GM23248 (cell line): Measurements from ENCODE around the gene HK1. TPM values are rescaled to one million over a fixed set of nuclear protein-coding genes. Genes with fewer than 3 reads are reported as not detected.

Experiments used
- DNase-seq: peaks from one replicate; pipeline ENCODE4 v3.0.0-alpha.2; 2015
- H2AFZ ChIP-seq: fragments of 200-600 bp; sonication (generic); 2 replicates; pipeline ENCODE4 v1.6.1; 2016; ENCODE audit warnings: antibody characterized with exemption
- H3F3A ChIP-seq: fragments of 200-600 bp; sonication (generic); 2 replicates; pipeline ENCODE4 v1.6.1; 2016; ENCODE audit warnings: mild to moderate bottlenecking, antibody characterized with exemption, mixed run types; ENCODE audit not compliant: insufficient read depth
- H3K27ac ChIP-seq: fragments of 200-600 bp; sonication (generic); 2 replicates; pipeline ENCODE4 v1.5.1; 2016; ENCODE audit warnings: mild to moderate bottlenecking
- H3K27me3 ChIP-seq: fragments of 200-600 bp; sonication (generic); replicated peaks from 2 replicates; pipeline ENCODE4 v1.6.1; 2016; ENCODE audit warnings: mild to moderate bottlenecking; ENCODE audit not compliant: insufficient read depth
- H3K36me3 ChIP-seq: fragments of 200-600 bp; sonication (generic); 2 replicates; pipeline ENCODE4 v1.6.1; 2016; ENCODE audit warnings: low read depth, mild to moderate bottlenecking
- H3K4me1 ChIP-seq: fragments of 200-600 bp; sonication (generic); 2 replicates; pipeline ENCODE4 v1.6.1; 2016; ENCODE audit warnings: mild to moderate bottlenecking; ENCODE audit not compliant: insufficient read depth
- H3K4me2 ChIP-seq: fragments of 200-600 bp; sonication (generic); one replicate; pipeline ENCODE4 v1.6.1; 2016; ENCODE audit warnings: mild to moderate bottlenecking; ENCODE audit not compliant: unreplicated experiment
- H3K4me3 ChIP-seq: fragments of 200-600 bp; sonication (generic); 2 replicates; pipeline ENCODE4 v1.5.1; 2016; ENCODE audit warnings: mild to moderate bottlenecking
- H3K79me2 ChIP-seq: fragments of 200-600 bp; sonication (generic); 2 replicates; pipeline ENCODE4 v1.6.1; 2016; ENCODE audit warnings: mild to moderate bottlenecking; ENCODE audit not compliant: insufficient read depth
- H3K9ac ChIP-seq: fragments of 200-600 bp; sonication (generic); 2 replicates; pipeline ENCODE4 v1.6.1; 2016; ENCODE audit warnings: mild to moderate bottlenecking
- H3K9me2 ChIP-seq: fragments of 200-600 bp; sonication (generic); 2 replicates; pipeline ENCODE4 v1.6.1; 2016; ENCODE audit warnings: mixed run types, mild to moderate bottlenecking, moderate library complexity; ENCODE audit not compliant: insufficient read depth
- H3K9me3 ChIP-seq: fragments of 200-600 bp; sonication (generic); one replicate; pipeline ENCODE4 v1.6.1; 2017; ENCODE audit warnings: low read depth
- H4K20me1 ChIP-seq: fragments of 200-600 bp; sonication (generic); 2 replicates; pipeline ENCODE4 v1.6.0; 2016; ENCODE audit not compliant: insufficient read depth
- EZH2 ChIP-seq: fragments of 200-600 bp; sonication (generic); IDR thresholded peaks from 2 replicates; pipeline ENCODE4 v1.6.1; 2018; ENCODE audit warnings: antibody characterized with exemption, mild to moderate bottlenecking; ENCODE audit not compliant: insufficient read depth, poor library complexity, severe bottlenecking
- EZH2phosphoT487 ChIP-seq: fragments of 200-600 bp; sonication (generic); IDR thresholded peaks from 2 replicates; pipeline ENCODE4 v1.6.1; 2018; ENCODE audit warnings: antibody characterized with exemption, moderate library complexity, mild to moderate bottlenecking, low read depth; ENCODE audit not compliant: insufficient read depth
- WGBS, 2 experiments: methylation state at CpG; one replicate each; pipeline ENCODE4 v1.1.6; 2015 to 2017; ENCODE audit warnings: low lambda C conversion rate in 2 of 2, low coverage in 1 of 2; ENCODE audit errors: missing lambda C conversion rate in 2 of 2; 5-methylcytosine and 5-hydroxymethylcytosine counted together
- in situ Hi-C: fragments of 300-500 bp; cut with MboI; formaldehyde crosslinking; loops from 2 replicates; pipeline ENCODE4 v1.15.0; 2020
- polyA plus RNA-seq: library from polyadenylated mRNA; unstranded; fragments of >200 nt; fragmentation: Nextera tagmentation; extraction: Ambion mirVana; gene quantifications from 2 replicates; pipeline ENCODE4 v1.2.1, GENCODE V29; 2016
- total RNA-seq: library from RNA; depleted of rRNA; stranded (reverse); fragments of >200 nt; shearing (Covaris generic); gene quantifications from 2 replicates; pipeline ENCODE4 v1.2.3, GENCODE V29; 2014

HK1 gene
- total and polyA plus RNA-seq, 2 experiments from 2014 or later = 96.6 to 134 TPM

DNA sequence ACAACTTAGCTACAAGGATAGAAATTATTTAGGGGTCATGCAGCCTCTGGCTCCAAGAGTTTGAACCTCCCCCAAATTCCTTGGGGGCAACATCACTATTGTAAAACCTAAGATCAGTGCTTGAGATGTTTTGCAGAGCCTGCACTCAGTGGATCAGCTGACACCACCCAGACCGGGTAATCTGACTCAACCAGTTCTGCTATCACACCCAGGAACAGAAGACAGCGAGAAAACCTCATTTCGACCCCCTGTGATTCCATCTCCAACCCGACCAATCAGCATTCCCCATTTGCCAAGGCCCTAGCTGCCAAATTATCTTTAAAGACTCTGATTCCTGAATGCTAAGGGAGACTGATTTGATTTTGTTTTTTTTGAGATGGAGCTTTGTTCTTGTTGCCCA lies 133.2 kb downstream of the HK1 start:
- no peaks in the 10 kb centered on the region for H3K9me3 ChIP-seq
- no peaks in the 10 kb centered on the region for H3K9me2 ChIP-seq
- H3F3A ChIP-seq = peaks cover 12% of the 10 kb centered on the region; the same call in 1 of the 2 replicates
- H3K4me2 ChIP-seq = no peak overlapping the region
- H2AFZ ChIP-seq = no peak overlapping the region
- 14 to 24% methylated on average over 4 of the region's 4 CpGs for WGBS, 2 experiments
- no peak overlapping the region for H3K27ac ChIP-seq
- no peak for DNase-seq
- in situ Hi-C loops = loop anchor here (25.0 kb wide), 1 partner anchor 424 kb away; the partner anchor contains the start of gene KIFBP
- no peak overlapping the region for H3K9ac ChIP-seq
- H3K27me3 ChIP-seq = peaks cover 5% of the 10 kb centered on the region; the same call in 1 of the 2 replicates
- no peaks in the 10 kb centered on the region for H4K20me1 ChIP-seq
- H3K4me1 ChIP-seq = peaks cover 5% of the 10 kb centered on the region; the same call in 1 of the 2 replicates
- H3K36me3 ChIP-seq = no peaks in the 10 kb centered on the region
- H3K79me2 ChIP-seq = no peaks in the 10 kb centered on the region
- no peak overlapping the region for H3K4me3 ChIP-seq
- no peak for TF ChIP-seq EZH2
- no peak for TF ChIP-seq EZH2phosphoT487

DNA sequence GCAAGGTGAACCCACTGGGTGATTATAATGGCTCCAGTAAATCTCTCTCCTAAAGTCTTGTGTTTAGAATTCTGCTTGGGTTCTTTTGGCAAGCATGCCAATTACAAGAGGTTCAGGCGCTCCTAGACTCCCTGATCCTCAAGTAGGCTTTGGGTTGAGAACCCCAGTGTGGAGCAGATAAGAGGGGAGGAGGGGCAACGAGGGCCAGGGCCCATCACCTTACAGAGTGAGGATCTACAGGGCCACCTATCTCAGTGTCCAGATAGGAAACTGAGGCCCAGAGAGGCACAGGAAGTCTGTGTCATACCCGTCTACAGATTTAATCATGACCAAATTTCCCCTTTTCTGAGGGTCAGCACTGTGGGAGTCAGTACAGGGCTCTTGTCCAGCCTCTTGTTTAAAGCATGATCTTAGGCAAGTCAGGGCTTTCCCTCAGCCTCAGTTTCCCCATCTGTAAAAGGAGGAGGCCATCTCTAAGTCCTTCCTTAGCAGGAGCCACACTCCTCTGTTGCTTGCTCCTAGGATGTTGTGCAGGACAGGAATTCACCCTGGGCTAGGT lies 134.0 kb downstream of the HK1 start:
- Histone ChIP-seq H3K9ac (no peak overlapping the region), H3K79me2 (no peaks in the 10 kb centered on the region), H3K4me3 (no peak overlapping the region), H3K9me2 (no peaks in the 10 kb centered on the region), H4K20me1 (no peaks in the 10 kb centered on the region), H3K27ac (no peak overlapping the region), H3K36me3 (no peaks in the 10 kb centered on the region), H3K27me3 (peaks cover 5% of the 10 kb centered on the region; the same call in 1 of the 2 replicates), H3K4me2 (no peak overlapping the region), H3K9me3 (no peaks in the 10 kb centered on the region), H2AFZ (no peak overlapping the region), H3F3A (peaks cover 12% of the 10 kb centered on the region; the same call in 1 of the 2 replicates), H3K4me1 (peaks cover 5% of the 10 kb centered on the region; the same call in 1 of the 2 replicates)
- in situ Hi-C loops = loop anchor here (25.0 kb wide), 1 partner anchor 425 kb away; the partner anchor contains the start of gene KIFBP
- TF ChIP-seq EZH2 (no peak), EZH2phosphoT487 (no peak)
- WGBS, 2 experiments = 83 to 85% methylated on average over 3 of the region's 3 CpGs
- no peak for DNase-seq

DNA sequence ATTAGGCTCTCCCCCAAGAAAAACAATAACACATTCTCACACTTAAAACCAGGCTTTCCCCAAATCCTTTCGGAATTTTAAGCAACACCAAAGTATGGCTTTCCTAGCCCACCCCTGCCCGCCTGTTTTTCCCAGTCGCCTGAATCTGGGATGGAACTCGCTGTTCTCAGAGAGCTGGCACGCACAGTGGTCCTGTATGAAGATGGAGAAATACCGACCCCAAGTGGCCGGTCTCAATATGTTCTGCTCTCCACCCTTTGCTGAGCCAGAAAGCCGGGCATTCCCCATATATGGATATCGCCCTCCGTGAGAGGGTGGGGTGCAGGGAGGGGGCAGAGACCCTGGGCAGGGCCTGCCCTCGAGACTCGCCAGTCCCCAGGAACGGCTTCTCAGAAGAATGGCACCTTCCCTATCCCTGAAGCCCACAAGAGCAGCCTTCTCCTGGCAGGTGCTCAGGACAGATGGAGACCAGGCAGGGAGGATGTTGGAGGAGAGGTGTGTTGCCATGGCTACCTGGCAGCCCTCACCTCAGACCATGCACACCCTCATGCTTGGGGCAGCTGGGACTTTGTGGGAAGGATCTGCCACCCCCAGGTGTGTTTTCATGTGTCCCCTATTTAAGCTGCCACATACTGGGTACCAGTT lies 135.0 kb downstream of the HK1 start:
- in situ Hi-C loops = loop anchor here (25.0 kb wide), 1 partner anchor 426 kb away; the partner anchor contains the start of gene KIFBP
- WGBS, 2 experiments = 0 to 5% methylated on average over 8 to 13 of the region's 13 CpGs
- H2AFZ ChIP-seq = peak overlapping the region; percentile 69

DNA sequence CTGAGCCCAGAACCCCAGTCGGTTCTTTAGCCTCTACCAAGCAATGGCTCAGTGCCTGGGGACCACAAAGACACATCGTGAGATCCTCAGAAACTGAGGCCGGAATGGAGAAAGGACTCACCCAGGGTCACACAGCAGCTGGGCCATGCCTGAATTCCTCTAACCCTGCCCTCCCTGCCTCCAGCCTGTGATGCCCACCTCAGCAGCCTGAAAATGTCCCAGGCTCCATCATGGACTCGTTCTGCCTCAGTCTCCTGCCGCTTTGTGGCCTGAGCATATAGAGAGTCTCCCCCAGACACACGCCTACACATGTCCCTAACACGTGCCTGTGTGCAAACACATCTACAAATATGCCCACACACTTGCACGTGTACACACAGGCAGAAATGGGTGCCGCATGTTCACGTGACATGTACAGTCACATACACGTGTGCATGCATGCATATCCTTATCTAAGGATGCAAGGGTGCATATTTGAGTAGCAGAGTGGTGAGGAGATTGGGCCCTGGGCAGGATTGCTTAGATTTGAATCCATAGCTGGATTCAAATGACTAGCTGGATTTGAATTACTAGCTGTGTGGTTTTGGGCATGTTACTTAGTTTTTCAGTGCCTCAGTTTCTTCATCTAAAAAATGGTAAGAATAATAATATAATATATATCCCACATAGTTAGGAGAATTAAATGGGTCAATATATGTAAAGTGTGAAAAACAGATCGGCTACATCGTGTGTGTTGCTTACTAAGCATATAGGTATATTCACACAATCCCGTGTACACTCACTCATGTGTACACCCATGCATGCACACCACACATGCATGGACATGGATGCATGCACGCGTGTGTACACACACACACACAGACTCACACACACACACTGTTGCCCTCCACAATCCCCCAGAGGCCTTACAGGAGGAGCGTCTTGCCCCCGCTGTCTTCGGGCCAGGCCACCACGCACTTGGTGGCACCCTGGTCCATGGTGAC lies 136.0 kb downstream of the HK1 start:
- no peaks in the 10 kb centered on the region for H3K9me2 ChIP-seq
- no peaks in the 10 kb centered on the region for H3K36me3 ChIP-seq
- H4K20me1 ChIP-seq = no peaks in the 10 kb centered on the region
- H3K79me2 ChIP-seq = no peaks in the 10 kb centered on the region
- no peak for DNase-seq
- H3K9ac ChIP-seq = no peak overlapping the region
- H3K4me1 ChIP-seq = no peaks in the 10 kb centered on the region
- no peaks in the 10 kb centered on the region for H3K9me3 ChIP-seq
- 77 to 82% methylated on average over 20 of the region's 20 CpGs for WGBS, 2 experiments
- TF ChIP-seq EZH2 (no peak), EZH2phosphoT487 (no peak)
- H3K4me3 ChIP-seq = no peak overlapping the region
- no peak overlapping the region for H3K4me2 ChIP-seq
- H3K27me3 ChIP-seq = peaks cover 5% of the 10 kb centered on the region; the same call in 1 of the 2 replicates
- H3F3A ChIP-seq = peaks cover 8% of the 10 kb centered on the region; the same call in 1 of the 2 replicates
- H2AFZ ChIP-seq = no peak overlapping the region
- no peak overlapping the region for H3K27ac ChIP-seq
- in situ Hi-C loops = loop anchor here (5.0 to 25.0 kb wide), 2 partner anchors 88 to 427 kb away; partner anchors contain the start of gene KIFBP

More for the DNA sequence above, 135.0 kb downstream of the HK1 start:
- no peaks in the 10 kb centered on the region for H3K79me2 ChIP-seq
- H3K4me1 ChIP-seq = peaks cover under 1% of the 10 kb centered on the region; the same call in 1 of the 2 replicates
- H3K9me3 ChIP-seq = no peaks in the 10 kb centered on the region
- no peak overlapping the region for H3K4me3 ChIP-seq
- no peak overlapping the region for H3K27ac ChIP-seq
- no peak overlapping the region for H3K9ac ChIP-seq
- peak; percentile 90 for DNase-seq
- peaks cover 9% of the 10 kb centered on the region; the same call in 1 of the 2 replicates for H3F3A ChIP-seq
- no peak for TF ChIP-seq EZH2
- no peak for TF ChIP-seq EZH2phosphoT487
- H3K27me3 ChIP-seq = peaks cover 5% of the 10 kb centered on the region; the same call in 1 of the 2 replicates
- peak overlapping the region; percentile 16 for H3K4me2 ChIP-seq
- H3K9me2 ChIP-seq = no peaks in the 10 kb centered on the region
- no peaks in the 10 kb centered on the region for H3K36me3 ChIP-seq
- no peaks in the 10 kb centered on the region for H4K20me1 ChIP-seq
